Muscle of leg (tissue), 11 donors: ENCODE data around the gene DPPA3. TPM values are rescaled to one million over a fixed set of nuclear protein-coding genes. Genes with fewer than 3 reads are reported as not detected.
"Not testable (repeated sequence)": the region's sequence is repeated elsewhere in the genome, so short reads cannot be mapped to it uniquely, and the experiment has no call there.

Source experiments
- DNase-seq: peaks from one replicate; pipeline ENCODE4 v3.0.0; 2013
- H3K27ac ChIP-seq: one replicate; pipeline ENCODE4 v1.5.1; 2013; ENCODE audit warnings: mild to moderate bottlenecking, low read length, control low read depth
- H3K27me3 ChIP-seq: one replicate; pipeline ENCODE4 v1.6.1; 2013; ENCODE audit warnings: low read length; ENCODE audit not compliant: control insufficient read depth, insufficient read depth
- H3K36me3 ChIP-seq: one replicate; pipeline ENCODE4 v1.6.1; 2013; ENCODE audit warnings: low read length; ENCODE audit not compliant: control insufficient read depth, insufficient read depth
- H3K4me1 ChIP-seq: one replicate; pipeline ENCODE4 v1.6.1; 2013; ENCODE audit warnings: low read length; ENCODE audit not compliant: control insufficient read depth, insufficient read depth
- H3K4me3 ChIP-seq: one replicate; pipeline ENCODE4 v1.5.1; 2013; ENCODE audit warnings: low read length, control low read depth
- H3K9me3 ChIP-seq: replicated peaks from 2 replicates; pipeline ENCODE4 v1.6.1; 2013; ENCODE audit warnings: low read depth, low read length; ENCODE audit not compliant: control insufficient read depth
- WGBS: methylation state at CpG from one replicate; pipeline ENCODE4 v1.1.5; 2013; ENCODE audit warnings: missing lambda C conversion rate; ENCODE audit not compliant: insufficient coverage; 5-methylcytosine and 5-hydroxymethylcytosine counted together
- polyA plus RNA-seq, 8 donors: library from polyadenylated mRNA; unstranded; fragments of 120-200 nt; gene quantifications; one replicate each; pipeline versions ENCODE4 v1.2.1 to v1.2.3, GENCODE V29; 2013; ENCODE audit warnings: inconsistent platforms in 1 of 8, low replicate concordance in 1 of 8; ENCODE audit not compliant: insufficient read length in 8 of 8, insufficient read depth in 1 of 8
- total RNA-seq: library from RNA; stranded (reverse); fragments of 120-200 nt; gene quantifications from one replicate; pipeline ENCODE4 v1.2.4, GENCODE V29; 2013

Gene DPPA3
- total and polyA plus RNA-seq, 9 donors, result not detected

GRCh38 chr12:7751941-7752922 lies 41.0 kb downstream of the DPPA3 start:
- not testable (repeated sequence) for H3K4me1 ChIP-seq, H3K4me3 ChIP-seq, H3K27ac ChIP-seq, DNase-seq, H3K9me3 ChIP-seq, H3K36me3 ChIP-seq, H3K27me3 ChIP-seq
- WGBS, result 91% methylated on average over 23 of the region's 48 CpGs

GRCh38 chr12:7755668-7756067 lies 44.4 kb downstream of the DPPA3 start:
- H3K36me3 ChIP-seq, H3K9me3 ChIP-seq, H3K4me3 ChIP-seq, DNase-seq, H3K4me1 ChIP-seq, H3K27me3 ChIP-seq, H3K27ac ChIP-seq: not testable (repeated sequence)
- 100% methylated on average over 1 of the region's 9 CpGs for WGBS

GRCh38 chr12:7756993-7757392 lies 45.8 kb downstream of the DPPA3 start:
- H3K27me3 ChIP-seq, result no peaks in the 10 kb centered on the region
- 50% methylated on average over 1 of the region's 2 CpGs for WGBS
- H3K27ac ChIP-seq, result no peak overlapping the region
- H3K9me3 ChIP-seq, result no peaks in the 10 kb centered on the region
- no peak overlapping the region for H3K4me3 ChIP-seq
- H3K36me3 ChIP-seq, result no peaks in the 10 kb centered on the region
- DNase-seq, result no peak
- H3K4me1 ChIP-seq, result no peaks in the 10 kb centered on the region

- H3K9me3 ChIP-seq, result no peaks in the 10 kb centered on the region
- H3K27ac ChIP-seq, result no peak overlapping the region
- no peak overlapping the region for H3K4me3 ChIP-seq
- no peak for DNase-seq
- H3K36me3 ChIP-seq, result no peaks in the 10 kb centered on the region
- no peaks in the 10 kb centered on the region for H3K4me1 ChIP-seq
- no peaks in the 10 kb centered on the region for H3K27me3 ChIP-seq
- 76% methylated on average over 8 of the region's 9 CpGs for WGBS
Measured at GRCh38 chr12:7758766-7759140, 47.5 kb downstream of the DPPA3 start.

Other genes starting within 250 kb of the DPPA3 start
- gene CD163, start 207.7 kb upstream of the DPPA3 start, total RNA-seq, result 6.9 TPM
- gene CD163, start 207.7 kb upstream of the DPPA3 start, polyA plus RNA-seq, result 10 to 100 TPM; 13.2 to 25.7 (median 18.2) TPM
- not detected for gene APOBEC1, start 45.5 kb upstream of the DPPA3 start, total RNA-seq
- gene APOBEC1, start 45.5 kb upstream of the DPPA3 start, polyA plus RNA-seq, result 1 to 10 TPM in 1 of 8 donors, under 1 TPM in 1, not detected in 6; 0.21 to 1.5 TPM
- not detected for gene GDF3, start 15.7 kb upstream of the DPPA3 start, total RNA-seq
- gene GDF3, start 15.7 kb upstream of the DPPA3 start, polyA plus RNA-seq, result under 1 TPM in 2 of 8 donors, not detected in 6; 0.15 to 0.21 TPM
- not detected for gene CLEC4C, start 35.9 kb downstream of the DPPA3 start, total RNA-seq
- under 1 TPM in 1 of 8 donors, not detected in 7; 0.09 TPM for gene CLEC4C, start 35.9 kb downstream of the DPPA3 start, polyA plus RNA-seq
- gene NANOGNB, start 53.8 kb downstream of the DPPA3 start, total RNA-seq, result not detected
- under 1 TPM in 1 of 8 donors, not detected in 7; 0.61 TPM for gene NANOGNB, start 53.8 kb downstream of the DPPA3 start, polyA plus RNA-seq
- gene NANOG, start 78.0 kb downstream of the DPPA3 start, total RNA-seq, result 0.04 TPM
- under 1 TPM in 6 of 8 donors, not detected in 2; 0.04 to 0.22 (median 0.10) TPM for gene NANOG, start 78.0 kb downstream of the DPPA3 start, polyA plus RNA-seq
- 0.22 TPM for gene SLC2A14, start 161.5 kb downstream of the DPPA3 start, total RNA-seq
- gene SLC2A14, start 161.5 kb downstream of the DPPA3 start, polyA plus RNA-seq, result 1 to 10 TPM in 1 of 8 donors, under 1 TPM in 4, not detected in 3; 0.08 to 1.5 (median 0.25) TPM
- 47.3 TPM for gene SLC2A3, start 224.8 kb downstream of the DPPA3 start, total RNA-seq
- 10 to 100 TPM in 6 of 8 donors, 1 to 10 TPM in 2; 7.5 to 42.5 (median 14.4) TPM for gene SLC2A3, start 224.8 kb downstream of the DPPA3 start, polyA plus RNA-seq